HEK293 (cell line): ENCODE measurements around the gene TRA2A.

Experiments
- CTCF ChIA-PET: fragments of 350-600 bp; formaldehyde crosslinking; extraction: SDS; loops from one replicate; lab custom pipeline; 2021; ENCODE audit warnings: antibody characterized with exemption; lab: Yijun Ruan, JAX
- POLR2A ChIA-PET: fragments of 300-600 bp; formaldehyde crosslinking; extraction: SDS; loops from one replicate; lab custom pipeline; 2020; ENCODE audit warnings: antibody characterized with exemption, inconsistent platforms; lab: Yijun Ruan, JAX
- H3K27ac ChIP-seq: fragments of 200-500 bp; sonication (Bioruptor generic); 2 replicates; pipeline ENCODE4 v1.5.1; 2014; ENCODE audit warnings: low read depth, low read length, control low read depth, inconsistent platforms; ENCODE audit errors: extremely low read depth
- H3K36me3 ChIP-seq, 2 experiments: fragments of 200-500 bp in 1 of 2; sonication (Bioruptor generic) in 1 of 2; 1 replicate in 1 of 2; 2 replicates in 1 of 2; pipeline ENCODE4 v1.5.1; 2014 to 2017; ENCODE audit warnings: inconsistent platforms in 2 of 2, low read length in 2 of 2; ENCODE audit not compliant: control insufficient read depth in 2 of 2, insufficient read depth in 1 of 2
- H3K4me1 ChIP-seq: fragments of 200-500 bp; sonication (Bioruptor generic); 2 replicates; pipeline ENCODE4 v1.5.1; 2014; ENCODE audit warnings: mild to moderate bottlenecking, low read length, inconsistent platforms; ENCODE audit not compliant: control insufficient read depth, insufficient read depth
- H3K4me3 ChIP-seq: 2 replicates; pipeline ENCODE4 v1.5.1; 2011; ENCODE audit warnings: low read depth, mild to moderate bottlenecking, control low read depth, low read length, moderate library complexity
- H3K9me3 ChIP-seq: fragments of 200-500 bp; sonication (Bioruptor generic); 2 replicates; pipeline ENCODE4 v1.5.1; 2014; ENCODE audit warnings: low read depth, low read length, inconsistent platforms; ENCODE audit not compliant: control insufficient read depth, insufficient read depth
- EGR2 ChIP-seq: fragments of 450-650 bp; formaldehyde crosslinking; IDR thresholded peaks from 2 replicates; pipeline ENCODE4 v1.5.1; 2016; ENCODE audit warnings: low read depth, missing biosample characterization, missing genetic modification characterization
- HOXC10 ChIP-seq: sonication (generic); formaldehyde crosslinking; IDR thresholded peaks from 2 replicates; pipeline ENCODE4 v1.8.1; 2023; ENCODE audit warnings: mild to moderate bottlenecking, missing genetic modification reagents
- MYNN ChIP-seq: fragments of 450-650 bp; formaldehyde crosslinking; IDR thresholded peaks from 2 replicates; pipeline ENCODE4 v1.5.1; 2016; ENCODE audit warnings: missing biosample characterization, missing genetic modification characterization, borderline replicate concordance
- SCRT2 ChIP-seq: fragments of 450-650 bp; formaldehyde crosslinking; IDR thresholded peaks from 2 replicates; pipeline ENCODE4 v1.5.1; 2016; ENCODE audit warnings: missing biosample characterization, missing genetic modification characterization
- TCF7L2 ChIP-seq: IDR thresholded peaks from 2 replicates; pipeline ENCODE4 v1.6.1; 2011; ENCODE audit warnings: low read depth, mild to moderate bottlenecking, inconsistent platforms, low read length, moderate library complexity, borderline replicate concordance
- ZFP3 ChIP-seq: fragments of 450-650 bp; formaldehyde crosslinking; IDR thresholded peaks from 2 replicates; pipeline ENCODE4 v1.5.1; 2016; ENCODE audit warnings: low read depth, missing biosample characterization, missing genetic modification characterization
- ZNF121 ChIP-seq: fragments of 450-650 bp; formaldehyde crosslinking; IDR thresholded peaks from 2 replicates; pipeline ENCODE4 v1.5.1; 2016; ENCODE audit warnings: missing biosample characterization, missing genetic modification characterization
- ZNF132 ChIP-seq: fragments of 450-650 bp; formaldehyde crosslinking; IDR thresholded peaks from 2 replicates; pipeline ENCODE4 v1.5.1; 2017; ENCODE audit warnings: missing biosample characterization, missing genetic modification characterization, borderline replicate concordance
- ZNF266 ChIP-seq: fragments of 450-650 bp; formaldehyde crosslinking; IDR thresholded peaks from 2 replicates; pipeline ENCODE4 v1.5.1; 2016; ENCODE audit warnings: missing biosample characterization, missing genetic modification characterization, low read depth
- ZNF394 ChIP-seq: fragments of 450-650 bp; formaldehyde crosslinking; IDR thresholded peaks from 2 replicates; pipeline ENCODE4 v1.5.1; 2016; ENCODE audit warnings: missing biosample characterization, missing genetic modification characterization, mild to moderate bottlenecking, moderate library complexity, borderline replicate concordance
- ZNF473 ChIP-seq: fragments of 450-650 bp; formaldehyde crosslinking; IDR thresholded peaks from 2 replicates; pipeline ENCODE4 v1.5.1; 2017; ENCODE audit warnings: missing biosample characterization, missing genetic modification characterization
- ZNF510 ChIP-seq: fragments of 450-650 bp; formaldehyde crosslinking; IDR thresholded peaks from 2 replicates; pipeline ENCODE4 v1.5.1; 2018; ENCODE audit warnings: mild to moderate bottlenecking, missing genetic modification characterization, missing biosample characterization; ENCODE audit not compliant: insufficient replicate concordance
- ZNF561 ChIP-seq: fragments of 450-650 bp; IDR thresholded peaks from 2 replicates; pipeline ENCODE4 v1.5.1; 2018; ENCODE audit warnings: missing biosample characterization, missing genetic modification characterization, borderline replicate concordance
- ZNF571 ChIP-seq: fragments of 450-650 bp; formaldehyde crosslinking; IDR thresholded peaks from 2 replicates; pipeline ENCODE4 v1.5.0; 2017; ENCODE audit warnings: missing biosample characterization, missing genetic modification characterization
- ZNF596 ChIP-seq: fragments of 450-650 bp; IDR thresholded peaks from 2 replicates; pipeline ENCODE4 v1.5.0; 2018; ENCODE audit warnings: missing biosample characterization, mild to moderate bottlenecking, missing genetic modification characterization, moderate library complexity
- ZNF621 ChIP-seq: fragments of 450-650 bp; formaldehyde crosslinking; IDR thresholded peaks from 2 replicates; pipeline ENCODE4 v1.5.1; 2017; ENCODE audit warnings: missing biosample characterization, missing genetic modification characterization
- ZNF776 ChIP-seq: fragments of 450-650 bp; formaldehyde crosslinking; IDR thresholded peaks from 2 replicates; pipeline ENCODE4 v1.5.0; 2017; ENCODE audit warnings: missing biosample characterization, missing genetic modification characterization, borderline replicate concordance
- ZSCAN23 ChIP-seq: fragments of 450-650 bp; formaldehyde crosslinking; IDR thresholded peaks from 2 replicates; pipeline ENCODE4 v1.5.1; 2016; ENCODE audit warnings: missing biosample characterization, missing genetic modification characterization
- TF ChIP-seq, protein P1 (sequence below): fragments of 450-650 bp; formaldehyde crosslinking; IDR thresholded peaks from 2 replicates; pipeline ENCODE4 v1.5.1; 2016; ENCODE audit warnings: missing biosample characterization, missing genetic modification characterization
- TF ChIP-seq, protein P2 (sequence below): fragments of 450-650 bp; formaldehyde crosslinking; IDR thresholded peaks from 2 replicates; pipeline ENCODE4 v1.5.1; 2016; ENCODE audit warnings: missing biosample characterization, missing genetic modification characterization, borderline replicate concordance
- TF ChIP-seq, protein P3 (sequence below): sonication (generic); formaldehyde crosslinking; IDR thresholded peaks from 2 replicates; pipeline ENCODE4 v1.8.1; 2022; ENCODE audit warnings: mild to moderate bottlenecking, moderate library complexity, missing genetic modification reagents
- TF ChIP-seq, protein P4 (sequence below): fragments of 450-650 bp; formaldehyde crosslinking; IDR thresholded peaks from 2 replicates; pipeline ENCODE4 v1.5.1; 2016; ENCODE audit warnings: missing biosample characterization, missing genetic modification characterization

The TRA2A gene

DNA sequence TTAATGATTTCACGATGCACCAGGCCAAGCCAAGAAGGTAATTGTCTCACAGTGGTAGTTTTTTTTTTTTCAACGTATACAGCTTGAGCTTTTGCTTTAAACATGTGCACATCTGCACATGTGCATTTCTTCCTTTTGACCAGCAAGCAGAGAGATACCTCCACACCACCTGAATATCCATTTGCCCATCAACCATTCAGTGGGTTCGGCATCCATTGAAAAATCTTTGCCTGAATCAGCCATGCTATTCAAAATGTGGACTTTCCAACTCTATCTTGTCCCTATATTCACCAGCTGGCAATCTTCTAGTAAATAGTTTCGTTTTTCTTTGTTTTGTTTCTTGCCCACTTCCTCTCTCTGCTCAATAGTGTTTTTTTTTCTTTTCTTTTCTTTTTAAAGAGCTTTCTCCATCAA is 7.7 kb upstream of the TRA2A start:
- no peak overlapping the region for H3K4me3 ChIP-seq
- H3K9me3 ChIP-seq: no peaks in the 10 kb centered on the region
- POLR2A ChIA-PET: interaction anchor here (1.1 kb wide), 1 partner anchor 8 kb away, joined by 7 read pairs; no protein-coding TSS in a partner anchor
- H3K27ac ChIP-seq: no peak overlapping the region
- no peaks in the 10 kb centered on the region for H3K4me1 ChIP-seq
- no peaks in the 10 kb centered on the region for H3K36me3 ChIP-seq
- TF ChIP-seq TCF7L2 (no peak), ZNF394 (tag by site-specific recombination) (no peak), ZFP3 (tag by site-specific recombination) (no peak), HOXC10 (CRISPR knock-in tag) (no peak)
- CTCF ChIA-PET: interaction anchor here (0.6 to 2.8 kb wide), 8 partner anchors 7 to 277 kb away, joined by 3 to 11 read pairs (median 4); no protein-coding TSS in a partner anchor

DNA sequence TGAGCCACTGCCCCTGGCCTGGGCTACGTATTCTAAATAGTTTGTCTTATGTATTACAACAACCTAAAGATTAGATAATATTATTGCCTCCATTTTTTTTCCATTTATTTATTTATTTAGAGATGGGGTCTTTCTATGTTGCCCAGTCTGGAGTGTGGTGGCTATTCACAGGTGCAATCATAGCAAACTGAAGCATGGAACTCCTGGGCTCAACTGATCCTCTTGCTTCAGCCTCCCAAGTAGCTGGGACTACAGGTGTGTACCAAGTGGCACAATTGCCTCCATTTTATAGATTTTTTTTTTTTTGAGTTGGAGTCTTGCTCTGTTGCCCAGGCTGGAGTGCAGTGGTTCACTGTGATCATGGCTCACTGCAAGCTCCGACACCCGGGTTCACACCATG is 6.5 kb upstream of the TRA2A start:
- TF ChIP-seq ZNF621: no peak
- no peak for TF ChIP-seq SCRT2
- TF ChIP-seq, protein P1, sequence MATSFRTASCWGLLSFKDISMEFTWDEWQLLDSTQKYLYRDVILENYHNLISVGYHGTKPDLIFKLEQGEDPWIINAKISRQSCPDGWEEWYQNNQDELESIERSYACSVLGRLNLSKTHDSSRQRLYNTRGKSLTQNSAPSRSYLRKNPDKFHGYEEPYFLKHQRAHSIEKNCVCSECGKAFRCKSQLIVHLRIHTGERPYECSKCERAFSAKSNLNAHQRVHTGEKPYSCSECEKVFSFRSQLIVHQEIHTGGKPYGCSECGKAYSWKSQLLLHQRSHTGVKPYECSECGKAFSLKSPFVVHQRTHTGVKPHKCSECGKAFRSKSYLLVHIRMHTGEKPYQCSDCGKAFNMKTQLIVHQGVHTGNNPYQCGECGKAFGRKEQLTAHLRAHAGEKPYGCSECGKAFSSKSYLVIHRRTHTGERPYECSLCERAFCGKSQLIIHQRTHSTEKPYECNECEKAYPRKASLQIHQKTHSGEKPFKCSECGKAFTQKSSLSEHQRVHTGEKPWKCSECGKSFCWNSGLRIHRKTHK: no peak
- TF ChIP-seq ZNF473 (tag by site-specific recombination): no peak
- TF ChIP-seq ZNF266 (tag by site-specific recombination): no peak
- TF ChIP-seq ZNF561 (tag by site-specific recombination): no peak
- TF ChIP-seq ZNF596 (tag by site-specific recombination): no peak
- TF ChIP-seq ZNF121 (tag by site-specific recombination): peak; percentile 70
- H3K9me3 ChIP-seq: no peaks in the 10 kb centered on the region
- no peaks in the 10 kb centered on the region for H3K36me3 ChIP-seq
- CTCF ChIA-PET: interaction anchor here (0.7 to 2.8 kb wide), 3 partner anchors 8 to 260 kb away, joined by 5 to 11 read pairs (median 7); no protein-coding TSS in a partner anchor
- no peak overlapping the region for H3K27ac ChIP-seq
- H3K4me1 ChIP-seq: no peaks in the 10 kb centered on the region
- POLR2A ChIA-PET: no interaction called here
- H3K4me3 ChIP-seq: no peak overlapping the region

DNA sequence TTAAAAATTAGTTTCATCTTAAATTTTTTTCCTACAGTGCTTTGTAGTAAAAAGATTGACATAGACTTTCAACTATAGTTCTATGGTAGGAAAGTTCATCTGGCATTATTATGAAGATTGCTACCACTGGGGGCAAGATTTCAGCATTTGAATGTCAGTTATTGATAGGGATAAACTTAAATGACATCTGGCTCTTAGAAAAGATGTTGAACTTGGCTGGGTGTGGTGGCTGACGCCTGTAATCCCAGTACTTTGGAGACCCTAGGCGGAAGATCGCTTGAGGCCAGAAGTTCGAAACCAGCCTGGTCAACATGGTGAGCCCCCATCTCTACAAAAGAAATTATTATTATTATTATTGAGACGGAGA is 1.4 kb upstream of the TRA2A start:
- no peaks in the 10 kb centered on the region for H3K9me3 ChIP-seq
- CTCF ChIA-PET: interaction anchor here (0.5 to 1.2 kb wide), 4 partner anchors 9 to 348 kb away, joined by 3 to 4 read pairs (median 3); no protein-coding TSS in a partner anchor
- TF ChIP-seq ZNF776 (tag by site-specific recombination) (no peak), ZNF571 (tag by site-specific recombination) (no peak), ZNF510 (tag by site-specific recombination) (no peak), ZNF132 (no peak), ZNF394 (tag by site-specific recombination) (no peak), ZSCAN23 (no peak), ZNF121 (tag by site-specific recombination) (no peak), EGR2 (tag by site-specific recombination) (no peak), MYNN (tag by site-specific recombination) (no peak)
- TF ChIP-seq, protein P2, sequence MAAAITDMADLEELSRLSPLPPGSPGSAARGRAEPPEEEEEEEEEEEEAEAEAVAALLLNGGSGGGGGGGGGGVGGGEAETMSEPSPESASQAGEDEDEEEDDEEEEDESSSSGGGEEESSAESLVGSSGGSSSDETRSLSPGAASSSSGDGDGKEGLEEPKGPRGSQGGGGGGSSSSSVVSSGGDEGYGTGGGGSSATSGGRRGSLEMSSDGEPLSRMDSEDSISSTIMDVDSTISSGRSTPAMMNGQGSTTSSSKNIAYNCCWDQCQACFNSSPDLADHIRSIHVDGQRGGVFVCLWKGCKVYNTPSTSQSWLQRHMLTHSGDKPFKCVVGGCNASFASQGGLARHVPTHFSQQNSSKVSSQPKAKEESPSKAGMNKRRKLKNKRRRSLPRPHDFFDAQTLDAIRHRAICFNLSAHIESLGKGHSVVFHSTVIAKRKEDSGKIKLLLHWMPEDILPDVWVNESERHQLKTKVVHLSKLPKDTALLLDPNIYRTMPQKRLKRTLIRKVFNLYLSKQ (tag by site-specific recombination): no peak
- TF ChIP-seq, protein P3, sequence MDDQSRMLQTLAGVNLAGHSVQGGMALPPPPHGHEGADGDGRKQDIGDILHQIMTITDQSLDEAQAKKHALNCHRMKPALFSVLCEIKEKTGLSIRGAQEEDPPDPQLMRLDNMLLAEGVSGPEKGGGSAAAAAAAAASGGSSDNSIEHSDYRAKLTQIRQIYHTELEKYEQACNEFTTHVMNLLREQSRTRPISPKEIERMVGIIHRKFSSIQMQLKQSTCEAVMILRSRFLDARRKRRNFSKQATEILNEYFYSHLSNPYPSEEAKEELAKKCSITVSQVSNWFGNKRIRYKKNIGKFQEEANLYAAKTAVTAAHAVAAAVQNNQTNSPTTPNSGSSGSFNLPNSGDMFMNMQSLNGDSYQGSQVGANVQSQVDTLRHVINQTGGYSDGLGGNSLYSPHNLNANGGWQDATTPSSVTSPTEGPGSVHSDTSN (CRISPR knock-in tag): no peak
- TF ChIP-seq, protein P4, sequence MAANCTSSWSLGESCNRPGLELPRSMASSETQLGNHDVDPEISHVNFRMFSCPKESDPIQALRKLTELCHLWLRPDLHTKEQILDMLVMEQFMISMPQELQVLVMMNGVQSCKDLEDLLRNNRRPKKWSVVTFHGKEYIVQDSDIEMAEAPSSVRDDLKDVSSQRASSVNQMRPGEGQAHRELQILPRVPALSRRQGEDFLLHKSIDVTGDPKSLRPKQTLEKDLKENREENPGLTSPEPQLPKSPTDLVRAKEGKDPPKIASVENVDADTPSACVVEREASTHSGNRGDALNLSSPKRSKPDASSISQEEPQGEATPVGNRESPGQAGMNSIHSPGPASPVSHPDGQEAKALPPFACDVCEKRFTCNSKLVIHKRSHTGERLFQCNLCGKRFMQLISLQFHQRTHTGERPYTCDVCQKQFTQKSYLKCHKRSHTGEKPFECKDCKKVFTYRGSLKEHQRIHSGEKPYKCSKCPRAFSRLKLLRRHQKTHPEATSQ (tag by site-specific recombination): no peak
- POLR2A ChIA-PET: no interaction called here
- no peak overlapping the region for H3K4me3 ChIP-seq
- H3K4me1 ChIP-seq: peaks cover 4% of the 10 kb centered on the region; the same call in 1 of the 2 replicates
- H3K27ac ChIP-seq: no peak overlapping the region
- H3K36me3 ChIP-seq: no peaks in the 10 kb centered on the region
